Measurements from ENCODE around the gene PPIP5K2.
"Not testable (repeated sequence)": the region's sequence is repeated elsewhere in the genome, so short reads cannot be mapped to it uniquely, and the experiment has no call there.

PPIP5K2 gene

DNA sequence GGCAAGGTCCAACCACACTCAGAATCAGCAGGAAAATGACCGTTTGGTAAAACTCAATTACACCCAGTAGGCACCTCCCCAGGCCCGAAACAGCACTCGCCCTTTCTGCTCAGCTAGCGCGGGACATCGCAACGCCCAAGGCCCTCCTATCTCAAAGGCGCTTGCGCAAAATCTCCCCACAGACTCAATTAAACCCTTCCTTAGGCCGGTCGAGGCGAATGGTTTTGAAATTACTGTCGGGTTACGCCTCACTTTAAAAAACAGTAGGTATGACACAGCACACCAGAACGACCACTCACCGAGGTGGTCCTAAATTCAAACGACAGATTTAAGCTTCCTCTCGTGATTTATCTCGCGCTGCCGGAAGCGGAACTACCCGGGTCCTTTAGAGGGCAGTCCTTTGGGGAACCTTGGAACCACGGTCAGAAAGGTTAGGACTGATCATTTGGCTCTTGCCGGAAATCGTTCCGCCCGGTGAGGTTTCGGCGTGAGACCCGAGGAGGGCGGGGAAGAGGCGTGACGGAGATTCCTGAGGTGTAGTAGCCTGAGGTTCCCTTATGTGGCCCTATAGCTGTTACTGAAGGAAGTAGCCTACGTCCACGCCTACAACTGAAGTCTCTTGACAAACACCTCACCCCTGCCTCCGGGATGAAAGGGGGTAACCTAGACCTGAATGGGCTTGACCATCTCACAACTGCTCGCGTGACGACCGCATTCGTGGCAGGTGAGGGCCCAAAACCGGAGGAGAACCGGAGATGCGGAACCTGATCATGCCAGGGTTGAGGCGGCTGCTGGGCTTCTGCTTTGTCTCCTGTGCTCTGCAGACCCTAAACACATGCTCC is at the start of gene PPIP5K2, which contains the start of gene GIN1:
Gene PPIP5K2, plus strand, starts transcription at position 537 of the 842 bp plus-strand sequence. CDS start 9,289 bp downstream, outside the sequence.
Gene GIN1, minus strand, starts transcription at position 374 of the 842 bp plus-strand sequence. CDS start 11,431 bp downstream, outside the sequence.
- peak; percentile 98 for DNase-seq

DNA sequence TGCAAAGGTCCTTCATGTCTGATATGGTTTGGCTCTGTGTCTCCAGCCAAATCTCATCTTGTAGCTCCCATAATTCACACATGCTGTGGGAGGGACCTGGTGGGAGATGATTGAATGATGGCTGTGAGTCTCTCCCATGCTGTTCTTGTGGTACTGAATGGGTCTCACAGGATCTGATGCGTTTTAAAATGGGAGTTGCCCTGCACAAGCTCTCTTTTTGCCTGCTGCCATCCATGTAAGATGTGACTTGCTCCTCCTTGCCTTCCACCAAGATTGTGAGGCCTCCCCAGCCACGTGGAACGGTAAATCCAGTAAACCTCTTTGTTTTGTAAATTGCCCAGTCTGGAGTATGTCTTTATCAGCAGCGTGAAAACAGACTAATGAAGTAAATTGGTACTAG is 46.6 kb upstream of the PPIP5K2 start:
- DNase-seq: not testable (repeated sequence)

DNA sequence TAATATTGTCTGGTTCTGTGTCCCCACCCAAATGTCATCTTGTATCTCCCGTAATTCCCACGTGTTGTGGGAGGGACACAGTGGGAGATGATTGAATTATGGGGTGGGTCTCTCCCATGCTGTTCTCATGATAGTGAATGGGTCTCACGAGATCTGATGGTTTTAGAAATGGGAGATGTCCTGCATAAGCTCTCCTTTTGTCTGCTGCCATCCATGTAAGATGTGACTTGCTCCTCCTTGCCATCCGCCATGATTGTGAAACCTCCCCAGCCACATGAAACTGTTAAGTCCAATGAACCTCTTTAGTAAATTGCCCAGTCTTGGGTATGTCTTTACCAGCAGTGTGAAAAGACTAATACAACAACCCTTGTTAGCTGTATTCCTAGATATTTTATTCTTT is 44.7 kb upstream of the PPIP5K2 start:
- no peak for DNase-seq

DNA sequence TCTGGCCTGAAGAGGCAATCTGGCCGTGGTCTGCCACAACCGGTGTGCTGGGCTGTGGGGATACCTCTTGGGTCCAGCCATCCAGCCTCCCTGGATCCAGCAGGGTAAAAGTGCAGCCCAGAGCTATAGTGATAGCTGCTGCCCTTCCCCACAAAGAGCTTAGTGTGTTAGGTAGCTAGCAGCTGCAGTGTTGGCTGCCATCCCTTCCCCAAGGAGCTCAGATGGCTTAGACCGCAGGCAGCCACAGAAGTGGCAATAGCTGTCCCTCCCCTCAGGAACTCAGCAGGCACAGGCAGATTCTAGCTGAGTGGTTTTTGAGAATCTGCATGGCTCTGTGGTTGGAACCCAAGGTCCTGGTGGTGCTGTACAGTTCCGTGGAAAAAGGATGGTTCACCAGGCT is 40.3 kb upstream of the PPIP5K2 start:
- DNase-seq: no peak

DNA sequence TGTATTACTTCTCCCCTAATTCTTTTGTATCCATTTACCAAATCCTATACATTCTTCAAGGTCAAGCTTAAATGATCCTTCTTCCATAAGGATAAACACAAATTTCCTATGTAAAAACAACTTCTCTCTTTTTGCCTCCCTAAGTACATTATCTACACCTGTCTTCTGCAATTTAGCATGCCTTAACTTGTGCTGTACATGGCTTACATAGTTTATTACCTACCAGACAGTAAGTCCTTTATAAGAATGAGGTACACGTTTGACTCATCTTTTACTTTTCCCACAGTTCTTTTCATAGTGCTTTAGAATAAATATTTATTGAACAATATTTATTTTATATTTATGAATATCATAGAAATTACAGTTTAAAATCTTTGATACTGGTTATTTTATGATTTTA is 33.6 kb upstream of the PPIP5K2 start:
- DNase-seq: no peak

DNA sequence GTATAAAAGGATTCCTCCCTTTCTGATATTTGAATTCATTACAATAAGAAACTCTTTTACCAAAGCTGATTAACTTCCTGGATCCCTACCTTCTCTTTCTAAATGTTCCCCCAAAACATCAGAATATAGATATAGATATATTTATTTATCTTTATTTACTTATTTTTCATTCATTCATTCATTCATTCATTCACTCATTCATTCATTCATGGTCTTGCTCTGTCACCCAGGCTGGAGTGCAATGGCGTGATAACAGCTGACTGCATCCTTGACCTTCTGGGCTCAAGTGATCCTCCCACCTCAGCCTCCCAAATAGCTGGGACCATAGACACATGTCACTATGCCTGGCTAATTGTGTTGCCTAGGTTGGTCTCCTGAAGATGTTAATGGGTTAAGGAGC is 30.8 kb upstream of the PPIP5K2 start:
- no peak for DNase-seq

DNA sequence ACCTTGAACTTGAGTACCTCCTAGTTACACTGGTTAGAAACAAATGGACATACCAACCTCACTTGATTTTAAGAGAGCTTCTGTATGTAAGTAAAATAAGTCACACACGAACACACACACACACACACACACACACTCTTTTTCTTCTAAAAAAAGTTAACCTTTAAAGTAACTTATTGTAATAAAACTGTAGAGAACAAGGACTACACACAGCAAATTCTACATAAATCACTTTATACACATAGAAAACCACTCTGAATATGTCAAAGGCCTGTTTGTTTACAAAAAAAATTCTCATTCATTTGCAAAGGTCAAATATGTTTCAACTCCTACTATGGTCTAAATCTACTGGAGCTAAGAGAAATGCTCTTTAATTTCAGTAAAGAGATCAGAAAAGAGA is 29.3 kb upstream of the PPIP5K2 start:
- DNase-seq: no peak

DNA sequence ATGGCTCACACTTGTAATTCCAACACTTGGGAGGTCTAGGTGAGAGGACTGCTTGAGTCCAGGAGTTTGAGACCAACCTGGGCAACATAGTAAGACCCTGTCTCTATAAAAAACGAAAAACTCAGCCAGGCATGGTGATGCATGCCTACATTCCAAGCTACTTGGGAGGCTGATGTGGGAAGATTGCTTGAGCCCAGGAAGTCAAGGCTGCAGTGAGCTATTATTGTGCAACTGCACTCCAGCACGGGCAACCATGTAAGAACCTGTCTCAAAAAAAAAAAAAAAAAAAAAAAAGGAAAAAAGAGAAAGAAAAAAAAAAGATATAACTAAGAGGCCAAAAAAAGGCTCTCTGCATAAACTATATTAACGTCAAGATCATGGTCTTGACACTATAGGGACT is 27.4 kb upstream of the PPIP5K2 start:
- no peak for DNase-seq

DNA sequence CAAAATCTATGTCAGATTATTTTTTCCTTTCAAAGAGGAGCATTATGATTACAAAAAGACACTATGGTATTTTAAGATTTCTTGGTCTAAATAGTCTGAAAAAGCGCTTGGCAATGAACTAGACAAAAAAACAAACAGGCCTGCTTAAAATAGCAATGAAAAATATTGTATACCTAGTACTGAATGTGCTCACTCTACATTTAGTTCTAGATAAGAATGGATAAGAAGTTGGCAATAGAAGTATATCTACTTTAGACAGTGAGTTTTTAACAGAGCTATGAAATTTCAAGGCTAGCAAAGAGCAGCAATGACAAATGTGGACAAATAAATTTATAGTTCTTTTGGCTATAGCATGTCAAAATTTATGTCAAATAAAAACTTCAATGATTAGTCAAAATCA is 26.4 kb upstream of the PPIP5K2 start:
- no peak for DNase-seq

DNA sequence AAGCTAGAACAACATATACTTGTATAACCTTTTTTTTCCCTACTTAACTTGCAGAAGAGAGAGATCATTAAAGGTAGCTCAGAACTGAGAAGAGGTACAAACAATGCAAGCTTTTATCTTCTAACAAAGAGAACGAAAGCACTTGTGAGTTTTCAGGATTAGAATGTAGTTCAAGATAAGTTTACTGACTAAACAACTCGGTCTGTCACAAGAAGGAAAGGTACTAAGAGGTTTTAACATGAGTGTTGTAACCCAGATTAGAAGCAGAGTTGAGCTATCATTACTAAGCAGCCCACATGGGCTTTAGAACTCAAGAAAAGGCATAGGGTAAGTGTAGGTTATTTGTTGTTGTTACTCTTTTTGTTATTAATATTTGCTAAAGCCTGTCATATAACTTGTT is 25.4 kb upstream of the PPIP5K2 start:
- DNase-seq: no peak

DNA sequence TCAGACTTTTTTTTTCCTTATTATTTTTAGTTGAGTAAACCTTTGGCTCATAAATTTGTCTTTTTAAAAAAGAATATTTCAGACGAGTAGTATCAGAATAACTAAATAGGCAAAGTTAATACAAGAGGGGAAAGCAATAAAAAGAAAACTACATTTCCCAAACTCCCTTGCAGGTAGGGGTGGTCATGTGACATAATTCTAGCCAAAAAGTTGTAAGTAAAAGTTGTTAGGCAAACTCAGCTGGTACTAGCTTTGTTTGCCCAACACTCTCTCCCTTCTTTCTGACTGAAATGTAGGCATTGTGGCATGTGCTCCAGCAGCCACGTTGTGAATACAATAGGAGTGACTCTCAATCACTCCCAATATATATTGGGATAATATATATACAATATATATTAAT is 21.1 kb upstream of the PPIP5K2 start:
- DNase-seq: no peak

DNA sequence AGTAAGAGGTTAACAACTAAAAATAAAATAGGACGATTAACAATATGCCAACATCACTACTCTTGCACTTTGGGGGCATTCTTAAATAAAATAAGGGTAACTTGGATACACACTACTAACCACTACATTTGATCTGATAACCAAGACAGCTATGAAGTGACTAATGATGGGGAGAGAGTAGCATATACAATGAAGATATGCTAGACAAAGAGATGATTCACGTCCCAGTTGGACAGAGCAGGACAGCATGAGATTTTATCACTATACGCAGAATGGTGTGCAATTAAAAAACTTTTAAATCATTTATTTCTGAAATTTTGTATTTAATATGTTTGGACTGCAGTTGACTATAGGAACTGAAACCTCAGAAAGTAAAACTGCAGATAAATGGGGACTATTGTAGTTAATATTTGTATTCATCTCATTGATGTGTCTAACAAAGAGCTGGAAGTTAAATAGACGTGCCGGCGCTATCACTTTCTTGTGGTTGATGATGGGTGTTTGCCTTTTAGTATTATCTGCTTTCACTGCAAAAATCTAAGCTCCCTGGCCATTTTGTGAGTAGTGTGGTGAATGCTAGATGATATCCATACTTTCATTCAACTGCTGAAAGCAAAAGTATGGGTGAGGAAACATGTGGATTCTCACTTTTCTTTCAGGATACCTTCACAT is 18.9 kb upstream of the PPIP5K2 start:
- no peak for DNase-seq

DNA sequence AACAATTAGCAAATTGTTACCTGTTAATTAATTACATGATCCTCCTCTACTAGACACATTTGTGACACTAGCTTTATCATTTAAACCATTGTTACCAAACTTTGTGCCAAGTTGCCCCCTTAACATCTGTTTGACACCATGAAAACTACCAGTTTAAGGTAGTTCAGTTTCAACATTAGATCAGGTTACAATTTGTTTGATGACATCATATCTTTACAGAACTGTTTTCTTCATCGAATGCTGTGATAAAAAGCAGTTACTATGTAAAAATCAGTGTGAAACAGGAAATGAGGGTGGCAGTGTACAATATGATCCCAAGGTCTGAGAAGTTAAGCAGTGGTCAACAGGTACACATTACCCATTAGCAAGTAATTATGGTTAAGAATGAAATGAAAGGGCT is 17.9 kb upstream of the PPIP5K2 start:
- no peak for DNase-seq

DNA sequence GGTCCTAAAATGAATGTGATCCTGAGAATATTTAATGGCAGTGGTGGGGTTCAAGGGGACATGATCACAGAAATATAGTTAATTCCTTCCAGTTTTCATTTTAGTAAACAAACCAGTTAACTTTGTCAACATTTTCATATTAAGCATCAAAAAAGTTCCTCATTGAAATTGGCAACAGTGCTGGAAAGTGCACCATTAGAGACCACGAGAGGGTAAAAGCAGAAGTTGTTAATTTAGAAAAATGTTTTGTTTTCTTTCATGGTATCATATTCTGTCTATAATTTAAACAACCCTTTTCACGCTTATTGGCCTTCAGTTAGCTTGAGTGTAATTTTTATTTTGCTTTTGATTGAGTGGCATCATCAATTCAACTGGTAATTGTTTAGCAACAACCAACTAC is 12.0 kb upstream of the PPIP5K2 start:
- no peak for DNase-seq

DNA sequence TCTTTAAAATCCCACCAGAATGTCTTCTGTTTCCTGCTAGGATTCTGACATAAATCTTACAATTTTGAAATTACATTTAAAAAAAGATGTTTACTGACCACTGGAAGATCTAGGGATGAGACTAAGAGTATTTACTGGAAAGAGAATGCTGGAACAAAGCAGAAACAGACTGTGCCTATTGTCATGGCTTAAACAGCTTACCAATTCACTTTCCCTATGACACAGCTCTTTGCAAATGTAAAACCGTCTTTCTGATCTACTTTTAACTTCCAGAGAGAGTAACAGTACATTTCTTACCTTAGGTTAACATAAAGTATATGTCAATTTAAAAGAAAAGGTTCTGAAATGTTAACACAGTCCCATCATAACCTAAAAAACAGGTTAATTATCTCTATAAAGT is 10.8 kb upstream of the PPIP5K2 start:
- no peak for DNase-seq

DNA sequence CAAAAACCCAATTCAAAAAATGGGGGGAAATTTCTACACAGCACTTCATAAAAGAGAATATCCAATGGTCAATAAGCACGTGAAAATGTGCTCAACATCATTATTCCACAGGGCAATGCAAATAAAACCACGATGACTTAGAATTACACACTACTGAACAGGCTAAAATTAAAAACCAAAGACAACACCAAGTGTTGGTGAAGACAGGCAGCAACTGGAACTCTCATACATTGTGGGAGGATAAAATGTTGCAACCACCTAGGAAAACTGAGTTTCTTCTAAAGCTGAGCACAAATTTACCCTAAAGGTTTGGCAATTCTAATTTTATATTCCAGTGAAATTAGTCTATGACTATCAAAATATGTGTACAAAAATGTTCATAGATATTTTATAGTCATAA is 9.7 kb upstream of the PPIP5K2 start:
- DNase-seq: no peak

DNA sequence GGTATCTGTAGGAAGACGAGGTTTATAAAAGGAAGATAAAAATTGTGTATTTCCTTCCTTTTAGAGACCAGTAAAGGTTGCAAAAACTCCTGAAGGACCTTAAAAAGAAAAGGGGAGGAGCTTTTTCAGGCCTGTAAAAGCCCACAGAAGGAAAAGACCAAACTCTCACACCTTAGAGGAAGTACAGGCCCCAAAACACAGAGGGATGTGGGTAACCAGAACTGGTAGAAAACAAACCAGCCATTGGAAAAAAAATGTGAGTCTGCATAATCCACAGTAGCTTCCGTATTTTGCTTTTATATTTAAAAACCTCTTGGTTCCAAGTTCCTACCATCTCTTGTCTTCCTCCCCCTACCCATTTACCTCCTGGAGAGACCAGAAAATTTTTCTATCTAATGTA is 8.6 kb upstream of the PPIP5K2 start:
- DNase-seq: no peak

DNA sequence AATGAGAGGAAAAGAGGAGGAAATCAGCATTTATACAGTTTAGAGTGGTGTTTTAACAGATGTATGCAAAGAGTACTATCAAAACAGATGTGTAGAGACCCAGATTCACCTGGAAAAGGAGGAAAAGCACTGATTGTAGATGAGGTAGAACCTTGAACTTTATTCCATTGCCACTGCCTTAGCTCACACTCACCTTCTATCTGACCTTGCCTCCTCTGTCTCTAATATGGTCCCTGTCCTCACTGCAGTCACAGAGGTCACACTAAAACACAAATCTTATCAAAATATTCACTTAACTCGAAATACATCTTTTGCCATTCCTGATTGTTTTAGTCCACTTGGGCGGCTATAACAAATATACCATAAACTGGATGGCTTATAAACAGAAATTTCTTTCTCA is 7.2 kb upstream of the PPIP5K2 start:
- no peak for DNase-seq

DNA sequence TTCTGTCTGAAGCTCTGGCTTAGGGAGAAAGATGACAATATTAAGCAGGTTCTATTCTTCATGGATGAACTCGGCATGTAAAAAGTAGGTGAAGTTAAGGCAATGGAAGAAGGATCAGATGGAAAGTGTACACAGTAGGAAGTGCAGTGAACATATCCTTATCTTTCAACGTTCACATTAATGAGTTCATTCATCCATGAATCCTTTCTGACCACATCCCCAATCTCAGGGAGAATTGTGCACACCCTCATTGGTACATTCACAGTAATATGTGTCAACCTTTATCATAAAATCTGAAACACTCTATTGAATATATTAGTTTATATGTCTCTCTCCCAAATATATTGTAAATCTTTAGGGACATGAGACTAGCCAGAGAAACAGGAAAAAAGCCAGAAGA is 5.7 kb upstream of the PPIP5K2 start:
- DNase-seq: no peak

DNA sequence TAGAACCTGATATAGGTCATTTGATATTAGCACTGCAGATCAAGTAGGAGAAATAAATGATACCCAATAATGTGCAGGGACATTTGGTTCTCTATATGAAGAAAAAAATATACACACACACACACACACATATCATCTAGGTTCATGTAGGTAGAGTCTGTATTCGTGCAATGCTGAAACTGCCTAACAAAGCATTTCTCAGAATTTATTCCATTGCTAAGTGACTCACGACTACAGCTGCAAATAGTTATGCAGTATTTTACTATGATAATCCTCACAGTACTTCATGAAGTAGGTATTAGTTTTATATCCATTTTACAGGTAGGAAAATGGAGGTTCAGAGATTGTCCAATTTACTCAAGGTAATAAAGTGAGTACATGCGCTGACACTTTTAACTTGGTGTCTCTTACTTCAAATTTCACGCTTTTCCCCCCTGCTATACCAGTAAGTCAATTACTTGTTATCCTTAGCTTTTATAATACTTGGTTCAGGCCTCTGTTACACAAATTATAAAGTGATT is 2.6 kb upstream of the PPIP5K2 start:
- no peak for DNase-seq

DNA sequence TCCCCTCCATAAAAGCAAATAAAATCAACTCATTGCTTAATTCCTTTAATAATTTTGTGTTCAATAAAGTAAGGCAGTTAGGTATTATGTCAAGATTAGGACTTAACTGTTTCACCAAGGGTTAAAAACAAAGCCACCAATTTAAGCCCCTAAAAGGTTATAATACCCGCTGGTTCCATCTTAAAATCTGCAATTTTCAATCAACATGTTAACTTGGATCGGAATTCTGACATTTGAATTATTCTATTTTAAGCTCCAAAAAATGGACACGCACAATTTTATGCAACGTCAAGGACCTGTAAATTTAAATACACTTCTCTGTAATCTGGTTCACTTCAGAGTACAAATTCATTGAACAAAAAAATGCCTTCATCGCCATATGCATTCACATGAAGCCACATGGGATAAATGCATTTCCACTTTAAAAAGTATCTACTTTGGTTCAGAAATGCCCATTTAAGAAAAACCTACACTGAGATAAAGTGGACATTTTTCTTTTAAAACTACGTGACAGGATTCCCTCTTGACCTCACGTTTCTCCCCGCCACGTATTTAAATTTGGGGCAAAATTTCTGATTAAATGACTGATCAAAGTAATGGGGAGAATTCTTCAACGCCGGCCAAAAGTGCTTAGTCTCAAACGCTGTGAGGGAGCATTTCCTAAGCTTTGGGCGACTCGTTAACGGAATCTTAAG is 884 bp upstream of the PPIP5K2 start:
- no peak for DNase-seq

DNA sequence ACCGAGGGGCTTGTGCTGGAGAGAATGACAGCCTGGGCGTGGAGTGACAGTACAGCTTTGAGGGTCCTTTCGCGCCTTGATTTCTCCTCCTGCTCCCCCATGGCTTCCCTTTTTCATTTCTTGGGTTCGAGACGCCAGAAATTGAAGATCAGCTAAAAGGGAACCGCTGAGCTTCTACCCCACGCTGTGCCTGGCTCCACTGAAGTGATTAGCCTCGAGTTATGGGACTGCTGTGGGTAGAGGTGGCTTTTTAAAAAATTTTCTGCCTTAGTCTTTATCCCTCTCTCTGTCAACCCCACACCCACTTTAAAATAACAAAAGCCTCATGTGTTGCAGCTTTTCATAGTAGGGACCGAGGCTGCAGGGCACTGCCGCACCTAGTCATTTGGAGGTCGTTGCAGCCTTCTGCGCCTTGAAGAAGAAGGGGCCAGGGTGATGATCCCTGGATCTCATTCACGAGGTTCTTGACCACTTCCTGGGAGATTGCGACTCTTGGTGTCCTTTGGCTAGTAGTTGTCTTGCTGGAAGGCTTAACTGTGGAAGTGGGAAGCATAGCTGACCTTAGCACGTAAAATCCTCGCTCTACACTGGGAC is 603 bp downstream of the PPIP5K2 start:
- peak; percentile 27 for DNase-seq

DNA sequence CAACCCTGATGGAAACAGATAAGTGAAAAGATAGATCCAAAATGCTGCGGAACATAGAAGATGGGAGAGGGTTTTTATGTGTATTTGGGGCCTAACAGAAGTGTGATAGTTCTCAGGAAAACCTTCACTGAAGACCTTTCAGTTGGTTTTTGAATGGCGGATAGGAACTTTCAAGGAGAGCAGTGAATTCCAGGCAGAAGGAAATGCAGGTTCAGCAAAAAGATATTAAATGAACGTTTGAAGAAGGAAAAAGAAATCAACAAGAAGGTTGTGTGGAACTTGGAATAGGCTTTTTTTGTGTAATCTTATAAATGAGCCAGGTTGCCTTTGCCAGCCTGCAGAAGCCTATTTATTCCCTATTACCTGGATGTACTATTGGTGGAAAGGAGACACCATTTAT is 2.1 kb downstream of the PPIP5K2 start:
- DNase-seq: no peak
